GM19395 (cell line): Measurements from ENCODE around the gene PPP1R13B.
"Not testable (repeated sequence)": the region's sequence is repeated elsewhere in the genome, so short reads cannot be mapped to it uniquely, and the experiment has no call there.

Source experiments
- ATAC-seq: cut with Tn5 transposase; IDR thresholded peaks from one replicate; pipeline ENCODE4 v1.9.1; 2021; ENCODE audit warnings: mild to moderate bottlenecking, moderate library complexity; ENCODE audit not compliant: unreplicated experiment

Gene PPP1R13B

DNA sequence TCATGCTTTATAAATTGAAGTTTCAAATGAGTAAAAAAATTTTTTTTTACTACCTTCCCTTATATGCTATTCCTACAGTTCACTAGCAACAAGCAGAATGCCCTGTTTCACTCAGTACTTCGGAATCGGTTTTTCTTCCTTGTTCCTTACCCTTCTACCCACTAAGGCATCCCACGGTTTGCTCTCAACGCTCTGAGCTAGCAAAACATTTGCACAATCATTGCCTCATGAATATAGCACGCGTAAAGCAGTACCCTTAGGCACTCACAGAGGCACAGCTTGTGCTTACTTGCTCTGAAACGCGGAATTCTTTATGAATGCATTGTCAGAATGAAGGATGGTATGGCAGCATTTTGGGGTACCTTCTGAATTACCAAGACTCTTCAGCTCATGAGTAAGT is 45.0 kb downstream of the PPP1R13B start:
- no peak for ATAC-seq

- no peak for ATAC-seq
These were observed 45.9 kb downstream of the PPP1R13B start for GRCh38 chr14:103801459-103801858.

GRCh38 chr14:103793192-103793591 is 54.2 kb downstream of the PPP1R13B start:
- ATAC-seq, result not testable (repeated sequence)

- ATAC-seq, result no peak
These were observed 59.3 kb downstream of the PPP1R13B start for GRCh38 chr14:103788086-103788485.

DNA sequence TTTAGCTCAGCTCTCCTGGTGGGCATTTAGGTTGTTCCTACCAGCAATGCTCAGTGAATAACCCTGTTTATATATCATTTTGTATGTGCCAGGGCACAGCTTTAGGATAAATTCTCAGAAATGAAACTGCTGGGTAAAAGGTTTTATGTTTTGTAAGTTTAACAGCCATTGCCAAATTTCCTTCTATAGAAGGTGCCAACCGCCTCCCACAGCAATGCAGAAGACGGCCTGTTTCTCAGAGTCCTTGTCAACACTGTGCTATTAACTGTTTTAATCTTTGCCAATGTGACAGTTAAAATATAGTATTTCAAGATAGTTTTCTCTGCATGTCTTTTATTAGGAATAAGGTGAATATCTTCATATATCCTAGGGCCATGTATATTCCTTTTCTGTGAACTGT is 65.0 kb downstream of the PPP1R13B start:
- no peak for ATAC-seq

DNA sequence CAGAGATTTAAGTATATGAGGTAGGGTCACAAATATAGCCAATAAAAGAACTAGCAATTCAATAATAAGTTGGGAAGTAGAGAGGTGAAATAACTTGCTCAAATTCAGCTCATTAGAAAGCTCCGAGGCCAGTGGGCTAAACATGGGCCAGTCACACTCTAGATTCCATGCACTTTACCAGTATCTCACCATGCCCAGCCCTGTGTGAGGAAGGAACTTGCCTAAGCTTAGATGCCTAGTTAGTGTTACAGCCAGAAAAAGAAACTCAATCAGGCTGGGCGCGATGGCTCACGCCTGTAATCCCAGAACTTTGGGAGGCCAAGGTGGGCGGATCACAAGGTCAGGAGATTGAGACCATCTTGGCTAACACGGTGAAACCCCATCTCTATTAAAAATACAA is 71.1 kb downstream of the PPP1R13B start:
- not testable (repeated sequence) for ATAC-seq

DNA sequence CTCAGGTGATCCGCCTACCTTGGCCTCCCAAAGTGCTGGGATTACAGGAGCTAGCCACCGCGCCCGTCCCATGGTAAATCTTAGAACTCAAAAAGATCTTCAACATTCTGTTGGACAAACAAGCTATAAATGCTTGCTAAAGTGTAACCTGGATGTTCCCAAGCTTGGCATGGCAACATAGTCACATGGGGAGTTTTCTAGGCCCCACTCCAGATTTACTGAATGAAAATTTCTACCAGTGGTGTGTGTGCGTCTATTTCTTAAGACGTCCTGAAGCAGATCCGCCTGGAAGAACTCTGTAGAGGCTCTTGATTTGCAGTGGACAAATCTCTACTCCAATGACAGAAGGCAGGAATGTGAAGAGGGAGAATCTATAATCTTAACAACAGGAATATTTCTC is 71.9 kb downstream of the PPP1R13B start:
- no peak for ATAC-seq

DNA sequence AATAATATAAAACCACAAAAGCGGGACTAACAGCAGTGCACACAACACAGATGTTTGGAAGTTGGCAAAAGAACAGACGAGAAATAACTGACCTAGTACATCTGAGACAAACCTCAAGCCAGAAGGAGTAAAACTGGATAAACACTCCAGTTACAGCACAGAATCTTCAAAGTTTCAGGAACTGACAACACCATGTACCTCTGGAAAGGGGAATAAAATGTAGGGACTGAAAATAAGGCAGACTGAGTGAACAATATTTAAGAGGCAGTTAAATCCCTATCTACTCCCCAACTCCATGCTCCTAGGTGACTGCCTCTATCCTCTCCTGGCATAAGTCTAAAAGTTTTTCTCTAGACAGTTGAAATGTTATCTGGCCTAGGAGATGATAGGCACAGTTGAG is 73.9 kb downstream of the PPP1R13B start:
- no peak for ATAC-seq

DNA sequence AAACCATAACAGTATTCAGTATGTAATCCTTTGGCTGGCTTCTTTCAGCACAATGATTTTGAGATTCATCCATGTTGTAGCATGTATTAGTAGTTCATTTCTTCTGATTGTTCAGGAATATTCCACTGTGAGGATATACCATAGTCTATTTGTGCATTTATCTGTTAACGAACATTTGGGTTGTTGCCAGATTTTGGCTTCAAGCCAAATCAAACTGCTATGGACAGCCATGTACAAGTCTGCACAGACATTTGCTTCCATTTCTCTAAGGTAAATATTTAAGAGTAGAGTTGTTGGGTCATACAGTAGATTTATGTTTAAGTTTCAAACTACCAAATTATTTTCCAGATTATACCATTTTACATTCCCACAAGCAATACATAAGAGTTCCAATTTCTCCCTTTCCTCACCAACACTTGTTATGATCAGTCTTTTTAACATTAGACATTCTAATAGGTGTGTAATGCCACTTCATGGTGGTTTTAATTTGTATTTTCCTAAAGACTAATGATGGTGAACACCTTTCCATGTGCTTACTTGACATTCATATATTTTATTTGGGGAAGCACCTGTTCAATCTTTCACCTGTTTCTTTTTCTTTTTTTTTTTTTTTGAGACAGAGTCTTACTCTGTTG is 75.2 kb downstream of the PPP1R13B start:
- ATAC-seq, result no peak

DNA sequence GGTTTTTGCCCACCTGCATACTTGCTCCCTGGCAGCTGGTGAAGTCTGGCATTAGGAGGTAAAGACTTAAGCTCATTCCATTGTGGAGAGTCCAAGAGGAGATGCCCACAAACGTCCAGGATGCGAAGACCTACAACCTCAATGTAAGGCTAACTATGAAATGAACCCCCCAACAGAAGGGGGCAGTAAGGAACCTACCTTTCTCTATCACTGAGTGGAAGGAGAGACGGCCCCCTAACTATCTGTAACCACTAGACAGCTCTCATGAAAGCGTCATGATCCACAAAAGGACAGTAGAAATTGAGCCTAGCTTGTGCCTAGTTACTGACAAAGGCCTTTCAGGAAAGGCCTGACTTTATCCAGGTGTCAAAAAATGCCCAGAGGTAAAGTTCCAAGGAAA is 76.5 kb downstream of the PPP1R13B start:
- ATAC-seq, result no peak

DNA sequence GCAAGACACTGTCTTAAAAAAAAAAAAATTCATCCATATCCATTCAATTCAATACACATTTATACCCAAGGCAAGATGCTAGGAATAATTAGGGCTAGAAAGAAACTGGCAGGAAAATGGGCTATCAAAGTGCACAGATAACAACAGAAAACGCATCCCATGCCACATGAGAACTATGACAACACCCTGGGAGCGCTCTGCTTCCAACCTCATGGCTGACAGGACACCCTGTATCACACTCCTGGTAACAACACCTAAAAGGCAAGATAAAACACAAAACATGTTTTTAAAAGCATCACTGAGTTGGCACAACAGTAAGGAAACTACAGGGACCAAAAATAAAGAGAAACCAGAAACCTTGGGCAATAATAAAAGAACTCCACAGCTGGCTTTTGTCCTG is 76.9 kb downstream of the PPP1R13B start:
- no peak for ATAC-seq

DNA sequence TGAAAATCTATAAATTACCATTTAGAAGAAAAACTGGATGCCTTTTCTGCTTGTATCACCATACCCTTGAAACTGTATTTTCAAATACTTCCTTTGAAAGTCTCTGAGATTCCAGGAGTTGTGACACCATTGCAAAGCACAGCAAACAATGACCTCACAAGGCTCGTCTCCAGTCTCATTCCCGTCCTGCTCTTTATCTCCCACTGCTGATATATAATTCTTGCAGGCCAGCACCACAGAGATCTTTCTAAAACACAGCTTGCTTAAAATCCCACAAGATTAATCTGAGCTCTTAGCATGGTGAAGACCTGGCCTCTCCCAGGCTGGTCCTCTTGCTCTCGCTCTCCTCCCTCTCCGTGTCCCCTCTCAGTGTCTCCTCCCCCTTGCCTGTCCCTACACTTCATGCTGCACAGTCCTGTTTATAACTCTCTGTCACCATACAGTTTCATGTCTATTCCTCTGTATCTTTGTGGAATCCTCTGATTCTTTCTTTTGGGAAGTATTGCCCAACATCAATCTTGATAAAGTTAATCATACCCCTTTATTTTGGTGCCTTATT is 80.0 kb downstream of the PPP1R13B start:
- ATAC-seq, result no peak

DNA sequence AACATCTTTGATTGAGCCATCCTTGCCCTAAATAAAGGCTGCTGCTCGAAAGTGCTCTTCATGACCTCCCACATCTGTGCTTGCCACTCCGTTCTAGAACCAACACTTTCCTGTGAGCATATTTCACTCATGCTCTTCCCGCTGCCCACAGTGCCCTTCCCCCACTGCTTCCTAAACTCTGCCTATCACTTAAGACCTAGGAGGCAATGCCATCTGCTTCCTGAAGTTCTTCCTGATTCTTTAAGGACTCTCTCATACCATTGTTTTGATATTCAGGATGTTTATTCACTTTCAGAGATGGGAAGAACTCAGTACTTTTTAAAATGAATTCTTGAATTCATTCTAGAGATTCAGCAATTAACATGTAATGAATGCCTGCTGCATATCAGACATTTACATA is 81.8 kb downstream of the PPP1R13B start:
- no peak for ATAC-seq

DNA sequence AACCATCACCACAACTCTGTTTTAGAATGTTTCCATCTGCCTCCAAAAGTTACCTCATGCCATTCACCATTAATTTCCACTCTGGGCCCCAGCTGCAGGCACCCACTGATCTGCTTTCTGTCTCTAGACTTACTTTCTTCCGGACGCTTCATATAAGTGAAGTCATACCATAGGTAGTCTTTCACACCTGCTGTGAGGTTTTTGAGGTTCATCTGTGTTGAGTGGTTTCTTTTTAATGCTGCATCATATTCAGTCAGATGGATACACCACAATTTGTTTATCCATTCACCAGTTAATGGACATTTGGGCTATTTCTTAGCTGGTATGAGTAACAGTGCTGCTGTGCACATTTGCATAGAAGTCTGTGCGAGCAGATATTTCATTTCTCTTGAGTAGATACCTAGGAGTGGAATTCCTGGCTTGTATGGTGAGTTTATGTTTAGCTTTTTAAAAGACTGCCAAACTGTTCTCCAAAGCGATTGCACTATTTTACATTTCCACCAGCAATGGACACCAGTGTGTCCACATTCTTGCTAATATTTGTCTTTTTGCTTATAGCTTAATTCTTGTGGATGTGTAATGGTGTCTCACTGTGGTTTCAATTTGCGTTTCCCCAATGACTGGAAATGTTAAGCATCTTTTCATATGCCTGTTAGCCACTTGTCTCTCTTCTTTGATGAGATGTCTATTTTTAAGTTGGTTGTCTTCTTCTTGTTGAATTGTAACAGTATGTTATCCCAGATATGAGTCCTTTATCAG is 83.5 kb downstream of the PPP1R13B start:
- peak; percentile 86 for ATAC-seq

DNA sequence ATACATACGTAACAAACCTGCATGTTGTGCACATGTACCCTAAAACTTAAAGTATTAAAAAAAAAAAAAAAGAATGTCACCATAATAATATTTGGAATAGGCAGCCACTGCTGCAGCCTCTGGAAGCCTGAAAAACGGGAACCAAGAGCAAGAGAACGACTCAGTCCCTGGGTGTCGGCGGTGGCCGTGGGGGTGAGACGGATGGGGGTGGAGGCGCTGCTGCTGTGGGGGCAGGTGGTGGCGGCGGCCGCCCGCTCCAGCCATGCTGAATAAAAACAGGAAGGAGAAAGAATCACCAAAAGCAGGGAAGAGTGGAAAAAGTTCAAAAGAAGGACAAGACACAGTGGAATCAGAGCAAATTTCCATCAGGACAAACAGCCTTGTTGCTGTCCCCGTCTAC is 84.8 kb downstream of the PPP1R13B start:
- ATAC-seq, result no peak

- ATAC-seq, result no peak
These were observed 85.3 kb downstream of the PPP1R13B start for GRCh38 chr14:103762036-103762435.

DNA sequence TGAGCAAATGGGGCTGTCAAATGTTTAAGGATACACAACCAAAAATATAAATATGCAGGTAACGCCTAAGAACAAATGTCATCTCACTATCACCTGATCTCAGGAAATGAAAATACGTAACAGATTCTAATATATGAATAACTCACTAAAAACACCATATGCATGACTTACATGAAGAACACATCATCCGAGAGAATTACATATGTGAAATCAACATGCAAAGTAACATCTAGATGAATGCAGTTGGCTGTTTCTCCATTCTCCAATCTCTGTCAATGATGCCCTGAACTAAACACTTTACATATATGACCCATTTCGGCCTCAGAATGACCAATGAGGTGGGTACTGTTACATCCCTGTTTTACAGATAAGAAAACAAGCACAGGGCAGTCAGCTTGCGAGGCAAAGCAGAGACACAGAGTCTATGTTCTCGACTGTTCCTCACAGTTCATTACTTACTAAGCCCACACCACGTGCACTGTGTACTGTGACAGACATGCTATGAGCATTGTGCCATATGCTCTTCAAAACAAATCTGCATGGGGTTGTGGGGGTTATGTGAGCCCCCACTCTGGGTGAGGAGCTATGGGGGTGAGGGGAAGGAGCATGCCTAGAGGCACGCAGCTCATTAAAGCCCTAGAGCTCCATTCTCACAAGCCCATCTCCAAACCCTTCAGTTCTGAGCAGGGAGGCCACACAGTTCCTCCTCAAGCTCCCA is 89.2 kb downstream of the PPP1R13B start:
- no peak for ATAC-seq

DNA sequence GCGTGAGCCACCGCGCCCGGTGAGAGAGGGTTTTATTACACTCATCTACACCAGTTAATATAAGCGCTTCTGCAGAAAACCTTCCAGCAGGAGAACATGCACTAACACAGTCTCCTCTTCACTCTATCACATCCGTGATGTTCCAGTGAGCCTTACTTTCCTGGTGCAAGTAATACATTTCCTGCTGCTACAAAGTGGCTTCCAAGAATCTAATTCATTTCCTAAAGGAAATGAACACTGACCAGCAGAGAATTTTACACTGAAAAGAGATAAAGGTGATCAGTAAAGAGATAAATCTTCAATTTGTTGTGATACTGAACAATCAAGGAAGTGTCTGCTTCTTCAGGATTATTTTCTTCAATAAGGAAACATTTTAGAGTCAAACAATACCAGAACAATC is 92.3 kb downstream of the PPP1R13B start:
- no peak for ATAC-seq

DNA sequence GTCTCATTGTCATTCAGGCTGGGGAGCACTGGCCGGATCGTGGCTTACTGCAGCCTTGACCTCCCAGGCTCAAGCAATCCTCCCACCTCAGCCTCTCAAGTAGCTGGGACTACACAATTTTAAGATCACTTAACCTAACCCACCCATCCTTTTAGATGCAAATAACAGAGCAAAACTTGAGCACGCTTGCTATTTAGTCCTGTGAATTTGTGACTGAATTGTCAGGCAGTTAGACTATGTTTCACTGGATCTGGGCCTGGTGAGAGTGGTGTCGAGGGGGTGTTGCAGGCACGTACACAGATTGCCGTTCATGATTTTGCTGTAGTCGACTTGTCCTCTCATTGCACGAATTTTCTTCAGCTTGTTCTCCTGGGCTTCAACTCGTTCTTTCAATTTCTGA is 93.6 kb downstream of the PPP1R13B start:
- no peak for ATAC-seq

DNA sequence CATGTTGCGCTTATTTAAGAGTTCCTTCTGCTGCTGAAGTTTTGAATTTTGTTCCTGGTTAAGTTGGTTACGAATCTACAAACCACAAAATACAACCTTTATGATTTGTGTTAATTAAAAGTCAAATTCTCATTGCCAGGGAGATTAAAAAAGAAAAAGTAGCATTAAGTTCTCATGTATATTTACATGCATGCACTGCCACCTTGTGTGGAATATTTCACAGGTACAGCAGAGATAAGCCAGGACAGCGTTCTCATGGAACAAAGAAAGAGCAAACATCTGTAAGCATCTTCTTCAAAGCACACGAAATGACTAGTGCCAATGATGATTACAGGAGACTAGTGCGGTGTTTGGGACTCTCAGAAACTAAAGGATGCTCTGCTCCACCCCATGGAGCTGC is 97.5 kb downstream of the PPP1R13B start:
- ATAC-seq, result no peak

DNA sequence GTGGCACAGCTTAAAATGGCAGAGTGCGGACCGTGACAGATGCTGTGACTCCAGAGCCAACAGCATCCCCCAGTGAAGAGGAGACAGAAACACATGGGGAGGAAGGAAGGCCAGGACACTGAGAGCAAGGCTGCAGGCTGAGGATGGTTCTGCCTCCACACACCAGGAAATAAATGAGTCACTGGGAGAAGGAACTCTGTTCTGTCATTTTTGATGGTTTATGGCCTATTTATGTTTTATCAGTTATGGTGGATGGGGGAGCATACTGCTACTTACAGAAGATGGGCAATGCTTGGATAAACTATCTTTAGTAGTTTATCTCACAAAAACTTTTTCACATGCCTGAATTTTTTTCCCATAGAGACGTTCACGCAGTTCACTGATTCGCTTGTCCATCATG is 97.9 kb downstream of the PPP1R13B start:
- no peak for ATAC-seq

GRCh38 chr14:103748534-103748857 is 98.9 kb downstream of the PPP1R13B start:
- no peak for ATAC-seq
